Suprapubic skin (tissue), 4 donors: ENCODE results near the gene MN1.

Experiments used
- EP300 ChIP-seq: sonication (generic); formaldehyde crosslinking; IDR thresholded peaks from one replicate; pipeline ENCODE4 v1.6.1; 2017; ENCODE audit warnings: antibody characterized with exemption
- POLR2A ChIP-seq, 2 donors: fragments of 450-650 bp; IDR thresholded peaks; one replicate each; pipeline ENCODE4 v1.6.1; 2017; ENCODE audit warnings: antibody characterized with exemption in 2 of 2, mild to moderate bottlenecking in 2 of 2, moderate library complexity in 2 of 2
- POLR2AphosphoS5 ChIP-seq, 3 donors: sonication (generic); formaldehyde crosslinking; IDR thresholded peaks; one replicate each; pipeline ENCODE4 v1.6.1; 2017; ENCODE audit warnings: antibody characterized with exemption in 3 of 3
- TF ChIP-seq, protein P1 (sequence below), 2 donors: fragments of 200-600 bp in 1 of 2; fragments of 450-650 bp in 1 of 2; sonication (generic) in 1 of 2; IDR thresholded peaks; one replicate each; pipeline ENCODE4 v1.5.1; 2016 to 2019; ENCODE audit warnings: antibody characterized with exemption in 2 of 2, mild to moderate bottlenecking in 1 of 2, moderate library complexity in 1 of 2

DNA sequence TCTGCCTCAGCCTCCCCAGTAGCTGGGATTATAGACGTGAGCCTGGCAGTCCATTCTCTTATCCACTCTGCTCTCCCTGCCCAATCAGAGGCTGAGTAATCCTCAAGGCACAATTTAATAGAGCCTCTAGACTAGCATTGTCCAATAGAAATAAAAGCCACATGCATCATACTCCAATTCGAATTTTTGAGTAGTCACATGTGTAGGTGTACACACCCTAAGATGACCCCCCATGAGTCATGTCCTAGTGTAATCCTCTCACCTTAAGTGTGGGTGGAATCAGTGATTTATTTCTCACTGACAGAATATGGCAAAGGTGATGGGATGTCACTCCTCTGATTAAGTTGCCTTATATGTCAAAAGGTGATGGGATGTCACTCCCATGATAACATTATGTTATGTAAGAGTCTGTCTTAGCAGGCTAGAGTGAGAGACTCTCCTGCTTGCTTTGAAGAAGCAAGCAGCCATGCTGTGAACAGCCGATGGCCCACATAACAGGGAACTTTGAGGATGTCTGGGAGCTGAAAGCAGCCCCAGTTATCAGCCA is 61.3 kb downstream of the MN1 start:
- TF ChIP-seq, protein P1, sequence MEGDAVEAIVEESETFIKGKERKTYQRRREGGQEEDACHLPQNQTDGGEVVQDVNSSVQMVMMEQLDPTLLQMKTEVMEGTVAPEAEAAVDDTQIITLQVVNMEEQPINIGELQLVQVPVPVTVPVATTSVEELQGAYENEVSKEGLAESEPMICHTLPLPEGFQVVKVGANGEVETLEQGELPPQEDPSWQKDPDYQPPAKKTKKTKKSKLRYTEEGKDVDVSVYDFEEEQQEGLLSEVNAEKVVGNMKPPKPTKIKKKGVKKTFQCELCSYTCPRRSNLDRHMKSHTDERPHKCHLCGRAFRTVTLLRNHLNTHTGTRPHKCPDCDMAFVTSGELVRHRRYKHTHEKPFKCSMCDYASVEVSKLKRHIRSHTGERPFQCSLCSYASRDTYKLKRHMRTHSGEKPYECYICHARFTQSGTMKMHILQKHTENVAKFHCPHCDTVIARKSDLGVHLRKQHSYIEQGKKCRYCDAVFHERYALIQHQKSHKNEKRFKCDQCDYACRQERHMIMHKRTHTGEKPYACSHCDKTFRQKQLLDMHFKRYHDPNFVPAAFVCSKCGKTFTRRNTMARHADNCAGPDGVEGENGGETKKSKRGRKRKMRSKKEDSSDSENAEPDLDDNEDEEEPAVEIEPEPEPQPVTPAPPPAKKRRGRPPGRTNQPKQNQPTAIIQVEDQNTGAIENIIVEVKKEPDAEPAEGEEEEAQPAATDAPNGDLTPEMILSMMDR (IDR thresholded peaks at IDR 0.05) = no peak
- TF ChIP-seq POLR2A (IDR thresholded peaks at IDR 0.05) (no peak), POLR2AphosphoS5 (IDR thresholded peaks at IDR 0.05) (no peak), EP300 (no peak)
